Measurements from ENCODE around the gene MMP24OS.

MMP24OS gene

GRCh38 chr20:35243986-35244385, 33.9 kb downstream of the MMP24OS start:
- no peak for DNase-seq

GRCh38 chr20:35243317-35243716, 34.6 kb downstream of the MMP24OS start:
- no peak for DNase-seq

GRCh38 chr20:35240811-35241293, 37.1 kb downstream of the MMP24OS start:
- no peak for DNase-seq

- no peak for DNase-seq
Measured at GRCh38 chr20:35240083-35240810, 37.7 kb downstream of the MMP24OS start.

- no peak for DNase-seq
Measured at GRCh38 chr20:35238735-35239134, 39.2 kb downstream of the MMP24OS start.

- peak; percentile 80 for DNase-seq
Measured at GRCh38 chr20:35238170-35238569, 39.8 kb downstream of the MMP24OS start.

GRCh38 chr20:35237486-35237885, 40.4 kb downstream of the MMP24OS start:
- DNase-seq = no peak

- DNase-seq = no peak
Measured at GRCh38 chr20:35235881-35236280, 42.0 kb downstream of the MMP24OS start.

GRCh38 chr20:35232575-35232974, 45.3 kb downstream of the MMP24OS start:
- DNase-seq = no peak

GRCh38 chr20:35226884-35227681, 50.8 kb downstream of the MMP24OS start:
- no peak for DNase-seq

Data from OCI-M1 (cell line).